B cell (primary cell): ENCODE results near the gene CST11. TPM values are rescaled to one million over a fixed set of nuclear protein-coding genes. Genes with fewer than 3 reads are reported as not detected.

Experiments used
- ATAC-seq: fragments of 200-7000 bp; cut with Tn5 transposase; one replicate; pipeline ENCODE4 v1.10.0; 2021; ENCODE audit warnings: low read depth, mild to moderate bottlenecking, moderate number of reproducible peaks, moderate library complexity
- CTCF ChIA-PET: fragments of 350-600 bp; sonication (Branson Sonifier 250); formaldehyde crosslinking; loops from one replicate; lab custom pipeline; 2021; ENCODE audit warnings: antibody characterized with exemption, inconsistent platforms; lab: Charles Lee
- POLR2A ChIA-PET: fragments of 350-600 bp; sonication (Branson Sonifier 250); formaldehyde crosslinking; loops from one replicate; lab custom pipeline; 2021; ENCODE audit warnings: antibody characterized with exemption; lab: Charles Lee
- DNase-seq: peaks from one replicate; pipeline ENCODE4 v3.0.0; 2013
- H2AFZ ChIP-seq: 2 replicates; pipeline ENCODE4 v1.6.1; 2012; ENCODE audit warnings: mild to moderate bottlenecking, low read depth, low read length; ENCODE audit not compliant: insufficient read depth, poor library complexity, severe bottlenecking
- H3K27ac ChIP-seq, 2 donors: 1 replicate in 1 of 2; 2 replicates in 1 of 2; pipeline ENCODE4 v1.5.1; 2012 to 2013; ENCODE audit warnings: low read length in 2 of 2, mild to moderate bottlenecking in 2 of 2, moderate library complexity in 1 of 2
- H3K27me3 ChIP-seq, 4 experiments: fragments of 200-600 bp in 1 of 4; sonication (generic) in 1 of 4; replicated peaks in 1 of 4; 1 replicate in 2 of 4; 2 replicates in 2 of 4; pipeline versions ENCODE4 v1.6.1 to v1.7.0; 2013 to 2016; ENCODE audit warnings: low read length in 3 of 4, mild to moderate bottlenecking in 2 of 4, mixed read lengths in 1 of 4, moderate library complexity in 1 of 4; ENCODE audit not compliant: insufficient read depth in 4 of 4, control insufficient read depth in 3 of 4; ENCODE audit errors: control extremely low read depth in 1 of 4
- H3K36me3 ChIP-seq, 2 experiments: replicated peaks in 1 of 2; 1 replicate in 1 of 2; 2 replicates in 1 of 2; pipeline versions ENCODE4 v1.6.1 to v1.7.1; 2013; ENCODE audit warnings: low read length in 1 of 2; ENCODE audit not compliant: insufficient read depth in 2 of 2, control insufficient read depth in 1 of 2; ENCODE audit errors: control extremely low read depth in 1 of 2, extremely low read depth in 1 of 2
- H3K4me1 ChIP-seq, 2 donors: fragments of 200-600 bp in 1 of 2; sonication (generic) in 1 of 2; 1 replicate in 1 of 2; 2 replicates in 1 of 2; pipeline versions ENCODE4 v1.5.1 to v1.6.1; 2013 to 2017; ENCODE audit warnings: low read length in 2 of 2; ENCODE audit not compliant: control insufficient read depth in 2 of 2, insufficient read depth in 2 of 2
- H3K4me2 ChIP-seq: replicated peaks from 2 replicates; pipeline ENCODE3; 2012; ENCODE audit warnings: mild to moderate bottlenecking, low read depth, low read length; ENCODE audit not compliant: poor library complexity, severe bottlenecking
- H3K4me3 ChIP-seq, 5 experiments: fragments of 200-600 bp in 1 of 5; sonication (generic) in 1 of 5; 1 replicate in 3 of 5; 2 replicates in 2 of 5; pipeline versions ENCODE4 v1.5.1 to v1.7.0; 2011 to 2016; ENCODE audit warnings: low read length in 4 of 5, mild to moderate bottlenecking in 4 of 5, low read depth in 2 of 5, control low read depth in 1 of 5, moderate library complexity in 1 of 5; ENCODE audit not compliant: insufficient read depth in 1 of 5; ENCODE audit errors: control extremely low read depth in 1 of 5, extremely low read depth in 1 of 5
- H3K79me2 ChIP-seq: fragments of 200-600 bp; sonication (generic); one replicate; pipeline ENCODE4 v1.6.0; 2016; ENCODE audit warnings: low read length; ENCODE audit not compliant: control insufficient read depth, insufficient read depth
- H3K9ac ChIP-seq: fragments of 200-600 bp; sonication (generic); 2 replicates; pipeline ENCODE4 v1.6.1; 2017; ENCODE audit warnings: mild to moderate bottlenecking, low read length, moderate library complexity
- H3K9me3 ChIP-seq, 3 donors: one replicate each; pipeline versions ENCODE4 v1.6.1 to v1.7.1; 2013; ENCODE audit warnings: low read length in 2 of 3; ENCODE audit not compliant: control insufficient read depth in 2 of 3, insufficient read depth in 1 of 3; ENCODE audit errors: control extremely low read depth in 1 of 3
- H4K20me1 ChIP-seq: 2 replicates; pipeline ENCODE4 v1.6.0; 2012; ENCODE audit warnings: mild to moderate bottlenecking, low read length; ENCODE audit not compliant: insufficient read depth, control insufficient read depth, poor library complexity, severe bottlenecking
- H3K27ac Mint-ChIP-seq: one replicate; pipeline ENCODE4 v1.8.0; 2021; ENCODE audit warnings: mixed read lengths
- H3K27me3 Mint-ChIP-seq: one replicate; pipeline ENCODE4 v1.8.0; 2021; ENCODE audit warnings: mixed read lengths
- H3K4me1 Mint-ChIP-seq: one replicate; pipeline ENCODE4 v1.8.0; 2021; ENCODE audit warnings: mixed read lengths
- H3K4me3 Mint-ChIP-seq: one replicate; pipeline ENCODE4 v1.8.0; 2021; ENCODE audit warnings: mixed read lengths
- H3K9me3 Mint-ChIP-seq: one replicate; pipeline ENCODE4 v1.8.0; 2022; ENCODE audit warnings: mixed read lengths; ENCODE audit not compliant: insufficient read depth
- CTCF ChIP-seq: fragments of 200-600 bp; IDR thresholded peaks from one replicate; pipeline ENCODE4 v1.8.0; 2022; ENCODE audit warnings: antibody characterized with exemption, mild to moderate bottlenecking
- EZH2 ChIP-seq: IDR thresholded peaks from 2 replicates; pipeline ENCODE4 v1.6.1; 2012; ENCODE audit warnings: borderline replicate concordance, low read depth, mild to moderate bottlenecking, moderate library complexity, low read length; ENCODE audit not compliant: insufficient read depth, poor library complexity, severe bottlenecking
- WGBS: methylation state at CpG from one replicate; pipeline ENCODE4 v1.1.5; 2013; ENCODE audit warnings: missing lambda C conversion rate; ENCODE audit not compliant: insufficient coverage; 5-methylcytosine and 5-hydroxymethylcytosine counted together
- intact Hi-C: fragments of 100-400 bp; cut with micrococcal nuclease; formaldehyde crosslinking; loops from one replicate; pipeline ENCODE4 v1.10.0; 2022
- polyA plus RNA-seq: library from polyadenylated mRNA; depleted of rRNA; stranded (reverse); fragments of >200 nt; gene quantifications from 2 replicates; pipeline ENCODE4 v1.2.3, GENCODE V29; 2012
- total RNA-seq, 2 donors: library from RNA; stranded (reverse); fragments of 120-200 nt in 1 of 2; gene quantifications; 1 replicate in 1 of 2; 2 replicates in 1 of 2; pipeline versions ENCODE4 v1.2.3 to v1.2.4, GENCODE V29; 2013 to 2022

The CST11 gene
- total and polyA plus RNA-seq, 2 donors (not counting 1 experiment from before 2014, with no cell fraction given) = not detected

- H3K4me1 ChIP-seq = no peaks in the 10 kb centered on the region
- no peaks in the 10 kb centered on the region for H3K4me1 Mint-ChIP-seq
- no peak overlapping the region for H2AFZ ChIP-seq
- H3K36me3 ChIP-seq = no peaks in the 10 kb centered on the region
- H3K4me2 ChIP-seq = no peak overlapping the region
- no peaks in the 10 kb centered on the region for H3K27me3 ChIP-seq
- H4K20me1 ChIP-seq = no peaks in the 10 kb centered on the region
- no peak overlapping the region for H3K27ac Mint-ChIP-seq
- 90% methylated on average over 7 of the region's 7 CpGs for WGBS
- ATAC-seq (no peak), DNase-seq (no peak)
- no peak overlapping the region for H3K4me3 ChIP-seq
- no peaks in the 10 kb centered on the region for H3K27me3 Mint-ChIP-seq
- H3K9me3 Mint-ChIP-seq = no peaks in the 10 kb centered on the region
- H3K9me3 ChIP-seq = no peaks in the 10 kb centered on the region
- H3K79me2 ChIP-seq = no peaks in the 10 kb centered on the region
- H3K27ac ChIP-seq = no peak overlapping the region
- intact Hi-C loops = loop anchor here (5.0 kb wide), 1 partner anchor 753 kb away; no protein-coding TSS in a partner anchor
- ChIA-PET POLR2A (interaction anchor here (0.7 kb wide), 1 partner anchor 96 kb away, joined by 5 read pairs; no protein-coding TSS in a partner anchor), CTCF (interaction anchor here (0.6 to 3.1 kb wide), 8 partner anchors 10 to 1096 kb away, joined by 3 to 9 read pairs (median 4); partner anchors contain the start of genes NAPB and NXT1)
- TF ChIP-seq CTCF (no peak), EZH2 (no peak)
- H3K9ac ChIP-seq = no peak overlapping the region
- no peak overlapping the region for H3K4me3 Mint-ChIP-seq
Observed at GRCh38 chr20:23445596-23446217, 7.0 kb downstream of the CST11 start.

GRCh38 chr20:23444859-23445258, 7.8 kb downstream of the CST11 start:
- ChIA-PET CTCF (interaction anchor here (0.8 to 3.1 kb wide), 6 partner anchors 10 to 753 kb away, joined by 3 to 8 read pairs (median 3); partner anchors contain the start of gene NAPB), POLR2A (interaction anchor here (0.7 kb wide), 1 partner anchor 95 kb away, joined by 5 read pairs; no protein-coding TSS in a partner anchor)
- no peaks in the 10 kb centered on the region for H3K27me3 ChIP-seq
- H3K9ac ChIP-seq = no peak overlapping the region
- no peaks in the 10 kb centered on the region for H3K9me3 Mint-ChIP-seq
- H3K36me3 ChIP-seq = no peaks in the 10 kb centered on the region
- no peak overlapping the region for H3K27ac ChIP-seq
- no peaks in the 10 kb centered on the region for H3K4me1 Mint-ChIP-seq
- no peak overlapping the region for H3K4me3 ChIP-seq
- 93% methylated on average over 4 of the region's 4 CpGs for WGBS
- peaks cover 5% of the 10 kb centered on the region for H3K27me3 Mint-ChIP-seq
- H3K9me3 ChIP-seq = no peaks in the 10 kb centered on the region
- TF ChIP-seq EZH2 (no peak), CTCF (no peak)
- H4K20me1 ChIP-seq = no peaks in the 10 kb centered on the region
- H2AFZ ChIP-seq = no peak overlapping the region
- H3K4me1 ChIP-seq = no peaks in the 10 kb centered on the region
- DNase-seq (no peak), ATAC-seq (no peak)
- H3K27ac Mint-ChIP-seq = no peak overlapping the region
- no peaks in the 10 kb centered on the region for H3K79me2 ChIP-seq
- intact Hi-C loops = loop anchor here (5.0 kb wide), 3 partner anchors 162 to 753 kb away; partner anchors contain the start of gene CST9
- H3K4me2 ChIP-seq = no peak overlapping the region
- no peak overlapping the region for H3K4me3 Mint-ChIP-seq
